Stimulated activated naive CD8-positive, alpha-beta T cell treated with anti-CD3 and anti-CD28 coated beads, Interleukin-15, amount 100 ng/mL, for 72 hours (primary cell): ENCODE measurements around the gene C1QTNF4.

ENCODE experiments used
- ATAC-seq: fragments of 150-1000 bp; cut with Tn5 transposase; 2 replicates; pipeline ENCODE4 v1.10.0; 2021; ENCODE audit warnings: mild to moderate bottlenecking, moderate library complexity
- DNase-seq, 2 donors: peaks; one replicate each; pipeline ENCODE4 v3.0.0; 2021 to 2022
- H3K27ac Mint-ChIP-seq, 2 donors: one replicate each; pipeline ENCODE4 v1.8.0; 2022; ENCODE audit warnings: mild to moderate bottlenecking in 2 of 2, mixed read lengths in 2 of 2, moderate library complexity in 2 of 2
- H3K27me3 Mint-ChIP-seq: one replicate; pipeline ENCODE4 v1.8.0; 2022; ENCODE audit warnings: mixed read lengths
- H3K4me1 Mint-ChIP-seq: one replicate; pipeline ENCODE4 v1.8.0; 2022; ENCODE audit warnings: mild to moderate bottlenecking, mixed read lengths
- H3K4me3 Mint-ChIP-seq, 2 donors: one replicate each; pipeline ENCODE4 v1.8.0; 2022; ENCODE audit warnings: mild to moderate bottlenecking in 2 of 2, mixed read lengths in 2 of 2, moderate library complexity in 1 of 2
- H3K9me3 Mint-ChIP-seq, 2 donors: one replicate each; pipeline ENCODE4 v1.8.0; 2022; ENCODE audit warnings: mixed read lengths in 2 of 2

The C1QTNF4 gene

GRCh38 chr11:47586098-47586855 is 7.9 kb downstream of the C1QTNF4 start, which contains the start of gene FAM180B:
Gene FAM180B, plus strand, starts transcription at chr11:47586678. Its CDS starts 91 bp downstream, at chr11:47586769.
- peak within 1 kb of the TSS in 1 of 2 donors; percentile 74 for H3K27ac Mint-ChIP-seq
- no peaks in the 10 kb centered on the region for H3K9me3 Mint-ChIP-seq
- no peaks in the 10 kb centered on the region for H3K27me3 Mint-ChIP-seq
- ATAC-seq (peak; percentile 19), DNase-seq (no peak)
- no peaks in the 10 kb centered on the region for H3K4me1 Mint-ChIP-seq
- no peak within 1 kb of the TSS for H3K4me3 Mint-ChIP-seq

- Mint-ChIP-seq H3K4me1 (peaks cover 15% of the 10 kb centered on the region), H3K27ac (peak overlapping the region in 1 of 2 donors; percentile 85), H3K27me3 (no peaks in the 10 kb centered on the region), H3K4me3 (no peak overlapping the region), H3K9me3 (no peaks in the 10 kb centered on the region)
- ATAC-seq (no peak), DNase-seq (no peak)
Measured at GRCh38 chr11:47583844-47584243, 10.4 kb downstream of the C1QTNF4 start.

GRCh38 chr11:47578524-47579494 is 15.4 kb downstream of the C1QTNF4 start, which contains the start of the genes KBTBD4 and NDUFS3:
Gene KBTBD4, minus strand, starts transcription at chr11:47578970. Its CDS starts 19 bp downstream, at chr11:47578951.
Gene NDUFS3, plus strand, starts transcription at chr11:47579074. Its CDS starts 18 bp downstream, at chr11:47579092.
- H3K27ac Mint-ChIP-seq: peak within 1 kb of the TSS; percentile 95 to 100
- H3K4me3 Mint-ChIP-seq: peak within 1 kb of the TSS; percentile 93 to 100
- no peaks in the 10 kb centered on the region for H3K9me3 Mint-ChIP-seq
- ATAC-seq (peak; percentile 98), DNase-seq (peak; percentile 90)
- H3K27me3 Mint-ChIP-seq: no peaks in the 10 kb centered on the region
- peaks cover 42% of the 10 kb centered on the region for H3K4me1 Mint-ChIP-seq

GRCh38 chr11:47577460-47578041 is 16.7 kb downstream of the C1QTNF4 start:
- peaks cover 46% of the 10 kb centered on the region for H3K4me1 Mint-ChIP-seq
- no peaks in the 10 kb centered on the region for H3K9me3 Mint-ChIP-seq
- H3K4me3 Mint-ChIP-seq: peak overlapping the region; percentile 93 to 100
- ATAC-seq: no peak
- peak overlapping the region; percentile 78 to 100 for H3K27ac Mint-ChIP-seq
- DNase-seq: no peak
- no peaks in the 10 kb centered on the region for H3K27me3 Mint-ChIP-seq

GRCh38 chr11:47573321-47573720 is 20.9 kb downstream of the C1QTNF4 start:
- no peak for DNase-seq
- Mint-ChIP-seq H3K4me3 (no peak overlapping the region), H3K27me3 (no peaks in the 10 kb centered on the region), H3K27ac (peak overlapping the region in 1 of 2 donors; percentile 8), H3K9me3 (no peaks in the 10 kb centered on the region), H3K4me1 (peaks cover 38% of the 10 kb centered on the region)
- ATAC-seq: no peak

- Mint-ChIP-seq H3K27ac (no peak overlapping the region), H3K4me3 (no peak overlapping the region), H3K9me3 (no peaks in the 10 kb centered on the region), H3K4me1 (peaks cover 33% of the 10 kb centered on the region), H3K27me3 (no peaks in the 10 kb centered on the region)
- no peak for DNase-seq
- ATAC-seq: no peak
Measured at GRCh38 chr11:47572715-47573255, 21.4 kb downstream of the C1QTNF4 start.

- DNase-seq (no peak), ATAC-seq (no peak)
- no peak overlapping the region for H3K27ac Mint-ChIP-seq
- no peaks in the 10 kb centered on the region for H3K9me3 Mint-ChIP-seq
- peaks cover 27% of the 10 kb centered on the region for H3K4me1 Mint-ChIP-seq
- no peak overlapping the region for H3K4me3 Mint-ChIP-seq
- no peaks in the 10 kb centered on the region for H3K27me3 Mint-ChIP-seq
Measured at GRCh38 chr11:47571895-47572294, 22.3 kb downstream of the C1QTNF4 start.

GRCh38 chr11:47571357-47571729 is 22.9 kb downstream of the C1QTNF4 start:
- Mint-ChIP-seq H3K4me3 (no peak overlapping the region), H3K9me3 (no peaks in the 10 kb centered on the region), H3K27ac (peak overlapping the region in 1 of 2 donors; percentile 43), H3K27me3 (no peaks in the 10 kb centered on the region), H3K4me1 (peaks cover 27% of the 10 kb centered on the region)
- ATAC-seq: no peak
- no peak for DNase-seq

- Mint-ChIP-seq H3K4me3 (no peak overlapping the region), H3K4me1 (peaks cover 23% of the 10 kb centered on the region), H3K27me3 (no peaks in the 10 kb centered on the region), H3K9me3 (no peaks in the 10 kb centered on the region), H3K27ac (peak overlapping the region in 1 of 2 donors; percentile 43)
- DNase-seq: no peak
- ATAC-seq: no peak
Measured at GRCh38 chr11:47570651-47571356, 23.4 kb downstream of the C1QTNF4 start.

GRCh38 chr11:47569646-47570045 is 24.6 kb downstream of the C1QTNF4 start:
- no peak overlapping the region for H3K27ac Mint-ChIP-seq
- no peak for ATAC-seq
- no peaks in the 10 kb centered on the region for H3K27me3 Mint-ChIP-seq
- H3K9me3 Mint-ChIP-seq: no peaks in the 10 kb centered on the region
- peaks cover 30% of the 10 kb centered on the region for H3K4me1 Mint-ChIP-seq
- no peak overlapping the region for H3K4me3 Mint-ChIP-seq
- DNase-seq: no peak

- Mint-ChIP-seq H3K4me1 (peaks cover 40% of the 10 kb centered on the region), H3K4me3 (peak overlapping the region; percentile 81 to 88), H3K27ac (peak overlapping the region; percentile 89 to 96), H3K9me3 (no peaks in the 10 kb centered on the region), H3K27me3 (no peaks in the 10 kb centered on the region)
- no peak for DNase-seq
- no peak for ATAC-seq
Measured at GRCh38 chr11:47566149-47566698, 28.0 kb downstream of the C1QTNF4 start.

GRCh38 chr11:47565340-47566148 is 28.7 kb downstream of the C1QTNF4 start, which contains the start of gene PTPMT1:
Gene PTPMT1, plus strand, starts transcription at chr11:47565599. Its CDS starts 24 bp downstream, at chr11:47565623.
- H3K4me1 Mint-ChIP-seq: peaks cover 40% of the 10 kb centered on the region
- ATAC-seq: peak; percentile 95
- peak; percentile 72 to 79 for DNase-seq
- peak within 1 kb of the TSS; percentile 81 to 88 for H3K4me3 Mint-ChIP-seq
- H3K9me3 Mint-ChIP-seq: no peaks in the 10 kb centered on the region
- peak within 1 kb of the TSS; percentile 91 to 96 for H3K27ac Mint-ChIP-seq
- no peaks in the 10 kb centered on the region for H3K27me3 Mint-ChIP-seq

- DNase-seq (no peak), ATAC-seq (peak; percentile 45)
- peaks cover 40% of the 10 kb centered on the region for H3K4me1 Mint-ChIP-seq
- H3K27ac Mint-ChIP-seq: peak overlapping the region; percentile 91 to 96
- no peaks in the 10 kb centered on the region for H3K9me3 Mint-ChIP-seq
- H3K27me3 Mint-ChIP-seq: no peaks in the 10 kb centered on the region
- peak overlapping the region; percentile 81 to 88 for H3K4me3 Mint-ChIP-seq
Measured at GRCh38 chr11:47564933-47565339, 29.3 kb downstream of the C1QTNF4 start.
